ENCODE data around the gene CFAP46. TPM values are rescaled to one million over a fixed set of nuclear protein-coding genes. Genes with fewer than 3 reads are reported as not detected.

The CFAP46 gene
- total RNA-seq, 6 experiments from 2014 or later = 0.31 to 1.4 (median 0.32) TPM; not detected in 1

DNA sequence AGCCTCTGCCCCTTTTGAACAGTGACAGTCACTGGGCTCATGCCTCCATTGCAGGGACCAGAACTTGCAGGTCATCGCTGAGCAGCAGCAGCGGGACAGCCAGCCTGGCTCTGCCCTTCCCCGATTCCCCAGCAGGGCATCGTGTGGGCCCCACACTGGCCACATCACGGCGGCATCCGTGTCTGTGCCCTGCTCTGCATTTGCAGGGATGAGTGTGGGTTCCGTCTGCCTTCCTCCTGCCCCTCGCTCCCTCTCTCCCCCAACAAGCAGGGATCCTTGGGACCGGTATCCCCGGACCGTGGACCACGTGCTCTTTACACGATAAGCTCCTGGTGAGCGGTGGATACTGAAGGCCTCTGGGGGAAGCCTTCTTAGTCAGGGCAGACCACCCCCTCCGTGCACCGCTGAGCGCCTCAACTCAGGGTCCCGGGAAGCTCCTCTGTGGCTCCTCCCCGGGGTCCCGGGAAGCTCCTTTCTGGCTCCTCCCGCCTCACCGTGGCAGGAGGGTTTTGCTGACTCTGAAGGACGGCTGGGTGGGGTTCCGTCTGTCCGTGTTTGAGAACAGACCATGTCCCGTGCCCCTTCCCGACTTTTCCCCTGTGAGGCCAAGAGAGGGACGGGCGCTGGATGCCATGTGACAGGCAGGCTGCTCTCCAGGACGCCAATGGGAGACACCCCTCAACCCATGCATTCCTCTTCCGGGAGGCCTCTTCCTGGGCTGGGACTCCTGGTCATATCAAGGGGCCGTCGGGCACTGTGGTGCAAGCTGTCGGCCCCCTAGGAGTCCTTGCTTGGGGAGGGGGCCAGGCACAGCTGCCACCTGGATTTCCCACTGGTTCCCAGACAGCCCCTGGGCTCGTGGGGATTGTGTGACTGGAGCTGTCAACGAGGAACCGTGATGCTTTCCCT, 132.9 kb downstream of the CFAP46 start:
- H3K27ac Mint-ChIP-seq = no peak overlapping the region
- DNase-seq = no peak
- no peaks in the 10 kb centered on the region for H3K4me1 Mint-ChIP-seq (ENCODE audit: low read depth)
- TF ChIP-seq, protein P1, sequence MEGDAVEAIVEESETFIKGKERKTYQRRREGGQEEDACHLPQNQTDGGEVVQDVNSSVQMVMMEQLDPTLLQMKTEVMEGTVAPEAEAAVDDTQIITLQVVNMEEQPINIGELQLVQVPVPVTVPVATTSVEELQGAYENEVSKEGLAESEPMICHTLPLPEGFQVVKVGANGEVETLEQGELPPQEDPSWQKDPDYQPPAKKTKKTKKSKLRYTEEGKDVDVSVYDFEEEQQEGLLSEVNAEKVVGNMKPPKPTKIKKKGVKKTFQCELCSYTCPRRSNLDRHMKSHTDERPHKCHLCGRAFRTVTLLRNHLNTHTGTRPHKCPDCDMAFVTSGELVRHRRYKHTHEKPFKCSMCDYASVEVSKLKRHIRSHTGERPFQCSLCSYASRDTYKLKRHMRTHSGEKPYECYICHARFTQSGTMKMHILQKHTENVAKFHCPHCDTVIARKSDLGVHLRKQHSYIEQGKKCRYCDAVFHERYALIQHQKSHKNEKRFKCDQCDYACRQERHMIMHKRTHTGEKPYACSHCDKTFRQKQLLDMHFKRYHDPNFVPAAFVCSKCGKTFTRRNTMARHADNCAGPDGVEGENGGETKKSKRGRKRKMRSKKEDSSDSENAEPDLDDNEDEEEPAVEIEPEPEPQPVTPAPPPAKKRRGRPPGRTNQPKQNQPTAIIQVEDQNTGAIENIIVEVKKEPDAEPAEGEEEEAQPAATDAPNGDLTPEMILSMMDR (IDR thresholded peaks at IDR 0.05) = no peak
- H3K27me3 Mint-ChIP-seq (ENCODE audit: insufficient read depth) = peaks cover 22% of the 10 kb centered on the region
- H3K36me3 Mint-ChIP-seq (ENCODE audit: low read depth) = no peaks in the 10 kb centered on the region
- no peaks in the 10 kb centered on the region for H3K9me3 Mint-ChIP-seq
- H3K4me3 Mint-ChIP-seq = no peak overlapping the region

DNA sequence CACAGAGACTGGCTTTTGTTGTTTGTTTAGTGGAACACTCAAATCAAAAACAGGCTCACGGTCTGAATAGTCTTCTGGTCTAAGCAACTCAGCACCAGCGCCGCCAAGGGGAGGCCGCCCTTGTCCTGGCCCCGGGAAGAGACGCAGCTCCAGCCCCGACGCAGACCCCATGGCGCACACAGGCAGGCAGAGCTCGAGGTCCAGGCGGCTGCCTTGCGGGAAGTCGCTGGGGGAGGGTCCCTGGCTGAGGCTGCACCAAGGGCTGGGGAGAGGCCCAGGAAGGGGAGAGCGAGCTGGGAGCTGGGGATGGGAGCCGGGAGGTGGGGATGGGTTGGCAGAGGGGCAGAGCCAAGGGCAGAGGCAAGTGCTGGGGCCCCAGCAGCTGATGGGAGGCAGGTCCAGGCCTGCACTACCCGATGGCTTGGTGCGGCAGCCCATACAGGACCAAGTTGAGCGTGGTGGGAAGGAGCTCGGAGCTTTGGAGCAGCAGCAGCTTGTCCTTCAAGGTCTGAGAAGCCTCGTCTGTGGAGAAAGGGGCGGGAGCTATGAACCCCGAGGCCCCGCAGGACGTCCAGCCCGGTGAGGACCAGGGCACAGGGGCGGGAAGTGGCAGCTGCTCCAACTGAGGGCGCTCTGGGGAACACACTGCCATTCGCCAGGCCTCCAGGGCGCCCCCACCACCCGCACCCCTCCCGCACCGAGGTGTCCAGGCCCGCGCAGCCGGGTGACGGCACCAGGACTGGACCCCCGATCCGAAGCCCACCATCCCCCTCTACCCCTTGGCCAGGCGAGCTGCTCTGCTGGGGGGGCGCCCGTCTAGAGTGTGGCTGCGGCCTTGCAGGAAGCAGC, 133.8 kb downstream of the CFAP46 start:
- H3K36me3 Mint-ChIP-seq (ENCODE audit: low read depth) = no peaks in the 10 kb centered on the region
- no peaks in the 10 kb centered on the region for H3K4me1 Mint-ChIP-seq (ENCODE audit: low read depth)
- H3K4me3 Mint-ChIP-seq = no peak overlapping the region
- TF ChIP-seq, protein P1 (IDR thresholded peaks at IDR 0.05) = no peak
- DNase-seq = no peak
- no peaks in the 10 kb centered on the region for H3K9me3 Mint-ChIP-seq
- peaks cover 20% of the 10 kb centered on the region for H3K27me3 Mint-ChIP-seq (ENCODE audit: insufficient read depth)
- H3K27ac Mint-ChIP-seq = no peak overlapping the region

DNA sequence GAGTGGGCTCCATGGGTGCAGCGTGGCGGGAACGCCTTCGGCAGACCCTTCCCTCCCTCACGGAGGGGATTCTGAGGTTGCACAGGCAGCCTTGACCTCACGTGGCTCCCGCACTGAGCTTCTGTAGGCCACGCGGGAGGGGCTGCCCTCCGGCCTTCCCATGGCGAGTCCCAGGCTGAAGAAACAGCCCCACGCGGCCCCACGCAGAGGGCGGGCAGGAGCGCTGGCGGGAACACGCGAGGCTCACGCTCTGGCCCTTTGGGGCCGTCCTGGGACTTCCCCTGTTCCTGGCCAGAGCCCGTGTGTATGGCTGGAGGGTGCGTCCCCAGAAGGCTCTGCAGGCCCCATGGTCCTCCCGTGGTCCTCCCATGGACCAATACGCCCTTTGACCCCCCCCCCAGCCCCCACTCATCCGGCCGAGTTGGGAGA, 134.7 kb downstream of the CFAP46 start:
- H3K4me3 Mint-ChIP-seq = no peak overlapping the region
- TF ChIP-seq, protein P1 (IDR thresholded peaks at IDR 0.05) = no peak
- no peaks in the 10 kb centered on the region for H3K9me3 Mint-ChIP-seq
- no peak overlapping the region for H3K27ac Mint-ChIP-seq
- H3K4me1 Mint-ChIP-seq (ENCODE audit: low read depth) = no peaks in the 10 kb centered on the region
- H3K36me3 Mint-ChIP-seq (ENCODE audit: low read depth) = no peaks in the 10 kb centered on the region
- no peak for DNase-seq
- H3K27me3 Mint-ChIP-seq (ENCODE audit: insufficient read depth) = peaks cover 20% of the 10 kb centered on the region

DNA sequence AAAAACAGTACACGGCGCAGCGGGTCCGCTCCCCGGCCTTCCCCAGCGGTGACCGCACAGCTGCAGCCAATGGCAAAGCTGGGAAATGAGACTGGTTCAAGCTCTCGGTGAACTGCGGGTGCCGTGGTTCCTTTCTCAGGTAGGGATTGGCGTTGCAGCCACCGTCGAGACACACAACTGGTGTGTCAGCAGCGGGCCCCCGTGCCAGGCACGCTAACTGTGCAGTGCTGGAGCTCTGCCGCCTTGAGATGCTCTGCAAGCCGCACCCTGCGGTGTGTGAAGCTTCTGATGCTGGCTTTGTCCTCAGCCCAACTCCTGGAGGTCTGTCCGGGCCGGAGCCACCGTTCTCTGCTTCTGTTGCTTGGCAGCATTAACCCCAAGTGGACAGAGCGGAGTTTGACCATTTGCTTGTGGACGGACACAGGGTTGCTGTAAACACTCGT, 135.8 kb downstream of the CFAP46 start:
- no peaks in the 10 kb centered on the region for H3K4me1 Mint-ChIP-seq (ENCODE audit: low read depth)
- TF ChIP-seq, protein P1 (IDR thresholded peaks at IDR 0.05) = no peak
- H3K27me3 Mint-ChIP-seq (ENCODE audit: insufficient read depth) = peaks cover 24% of the 10 kb centered on the region
- H3K9me3 Mint-ChIP-seq = peaks cover 4% of the 10 kb centered on the region; the same call in 1 of the 2 replicates
- no peak for DNase-seq
- no peak overlapping the region for H3K4me3 Mint-ChIP-seq
- no peak overlapping the region for H3K27ac Mint-ChIP-seq
- H3K36me3 Mint-ChIP-seq (ENCODE audit: low read depth) = no peaks in the 10 kb centered on the region

DNA sequence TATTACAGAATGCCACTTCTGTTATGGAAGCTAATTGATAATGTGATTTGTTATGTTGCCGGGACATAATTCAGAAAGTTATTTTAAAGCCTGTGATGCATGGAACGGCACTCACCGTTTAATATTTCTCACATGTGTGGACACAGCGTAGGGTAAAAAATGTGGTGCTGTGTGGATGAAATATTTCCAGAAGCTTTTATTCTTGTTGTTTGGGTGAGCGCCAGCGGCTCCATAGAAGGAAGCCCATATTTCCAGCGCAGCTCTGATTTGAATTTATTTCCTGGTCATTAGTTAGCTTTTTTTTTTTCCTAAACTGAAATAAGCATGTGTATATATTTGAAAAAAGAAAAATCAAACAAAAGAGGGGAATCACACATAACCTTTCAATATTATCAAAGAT, 136.3 kb downstream of the CFAP46 start:
- Mint-ChIP-seq H3K36me3 (ENCODE audit: low read depth) (no peaks in the 10 kb centered on the region), H3K4me3 (no peak overlapping the region), H3K27me3 (ENCODE audit: insufficient read depth) (peaks cover 24% of the 10 kb centered on the region), H3K27ac (no peak overlapping the region), H3K9me3 (peaks cover 4% of the 10 kb centered on the region; the same call in 1 of the 2 replicates), H3K4me1 (ENCODE audit: low read depth) (no peaks in the 10 kb centered on the region)
- TF ChIP-seq, protein P1 (IDR thresholded peaks at IDR 0.05) = no peak
- DNase-seq = no peak

All from HFFc6 (cell line).